Ramos (cell line): Measurements from ENCODE around the gene TCTN1.

ENCODE experiments used
- in situ Hi-C: fragments of 300-500 bp; cut with MboI; formaldehyde crosslinking; loops from one replicate; pipeline ENCODE4 v1.14.3; 2022; ENCODE audit warnings: low sequenced_read_pairs; ENCODE audit not compliant: unreplicated experiment

The TCTN1 gene

DNA sequence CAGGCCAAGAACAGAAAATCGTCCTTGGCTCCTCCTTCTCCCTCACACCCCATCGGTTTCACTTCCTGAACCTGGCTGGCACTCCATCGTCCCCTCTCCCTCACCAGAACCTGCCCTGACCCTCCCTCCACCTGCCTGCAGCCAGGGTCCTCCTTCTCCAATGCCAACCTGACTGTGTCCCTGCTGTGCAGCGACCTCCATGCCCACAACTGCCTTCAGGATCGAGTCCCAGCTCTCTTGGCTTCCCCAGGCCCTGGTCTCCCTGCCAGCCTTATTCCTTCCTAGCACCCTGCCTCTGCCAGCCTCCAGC lies 55.2 kb downstream of the TCTN1 start:
- in situ Hi-C loops: no loop called here

DNA sequence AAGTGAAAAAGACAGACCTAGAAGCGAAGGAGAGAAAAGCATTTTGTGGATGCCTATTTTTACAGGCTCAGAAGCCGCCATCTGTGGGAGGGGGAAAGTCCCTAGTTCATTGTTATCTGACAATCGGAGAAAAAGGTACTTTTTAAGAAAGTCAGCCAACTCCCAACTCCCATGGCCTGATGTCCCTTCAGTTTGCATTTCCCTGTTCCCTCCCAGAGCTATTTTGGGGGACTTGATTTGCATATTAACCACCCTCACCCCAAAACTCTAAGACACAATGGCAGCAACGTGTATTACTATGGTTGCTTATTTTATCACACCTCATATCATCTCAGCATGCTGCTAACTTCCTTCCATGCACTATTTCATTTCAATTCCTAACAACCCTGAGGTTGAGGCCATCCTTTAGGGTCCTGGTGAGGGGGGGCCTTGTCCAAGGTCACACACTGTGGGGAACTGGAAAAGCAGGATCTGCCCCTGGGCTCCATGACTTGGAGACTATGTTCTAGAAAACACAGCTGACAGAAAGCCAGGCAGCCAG lies 56.3 kb downstream of the TCTN1 start:
- in situ Hi-C loops: no loop called here

DNA sequence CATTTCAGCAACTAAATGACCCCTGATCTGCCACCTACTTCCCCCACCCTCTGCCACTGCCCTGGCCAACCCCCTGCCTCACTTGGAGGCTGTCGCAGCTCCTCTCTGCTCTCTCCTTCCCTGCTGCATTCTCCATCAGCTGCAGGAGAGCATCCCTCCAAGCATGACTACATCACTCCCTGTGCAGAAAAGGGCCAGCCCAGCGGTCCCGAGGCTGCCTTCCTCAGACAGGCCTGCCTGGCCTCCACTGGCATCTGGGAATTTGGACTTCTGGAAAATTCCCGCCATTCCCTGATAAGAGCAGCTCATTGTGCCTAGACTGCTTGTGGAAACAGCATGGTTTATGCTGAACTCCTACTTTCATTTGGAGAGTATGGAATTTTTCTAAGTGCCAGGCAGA lies 62.2 kb downstream of the TCTN1 start:
- in situ Hi-C loops: no loop called here

DNA sequence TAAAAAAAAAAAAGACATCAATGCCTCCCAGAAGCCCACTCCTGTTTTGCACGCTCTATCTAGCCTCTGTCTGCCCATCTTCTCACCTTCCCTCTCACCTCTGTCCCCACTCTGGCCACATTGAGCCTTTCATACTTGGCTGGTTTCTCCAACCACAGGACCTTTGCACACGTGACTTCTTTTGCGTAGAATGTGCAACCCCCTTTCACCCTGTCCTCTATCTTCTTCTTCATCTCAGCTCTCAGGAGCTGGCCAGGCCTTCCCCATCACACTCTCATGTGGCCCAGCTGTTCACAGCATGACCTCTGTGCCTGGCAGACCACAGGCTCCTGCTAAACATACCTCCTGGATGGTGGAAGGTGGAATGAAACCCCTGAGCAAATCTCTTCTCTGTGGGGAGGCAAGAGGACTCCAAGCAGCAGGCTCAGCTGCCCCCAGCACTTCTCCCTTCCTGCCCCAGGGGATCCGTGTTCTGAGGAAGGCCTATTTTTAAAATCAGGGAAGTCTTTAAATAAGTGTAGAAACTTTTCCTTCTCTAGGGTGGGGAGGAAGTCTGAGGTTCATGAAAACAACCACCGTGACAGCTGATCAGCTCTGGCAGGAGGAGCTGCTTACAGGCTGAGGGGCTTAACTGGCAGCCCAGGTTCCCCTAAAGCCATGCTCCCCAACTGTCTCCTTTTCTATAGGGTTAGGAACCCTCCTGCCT lies 63.4 kb downstream of the TCTN1 start:
- in situ Hi-C loops: no loop called here

DNA sequence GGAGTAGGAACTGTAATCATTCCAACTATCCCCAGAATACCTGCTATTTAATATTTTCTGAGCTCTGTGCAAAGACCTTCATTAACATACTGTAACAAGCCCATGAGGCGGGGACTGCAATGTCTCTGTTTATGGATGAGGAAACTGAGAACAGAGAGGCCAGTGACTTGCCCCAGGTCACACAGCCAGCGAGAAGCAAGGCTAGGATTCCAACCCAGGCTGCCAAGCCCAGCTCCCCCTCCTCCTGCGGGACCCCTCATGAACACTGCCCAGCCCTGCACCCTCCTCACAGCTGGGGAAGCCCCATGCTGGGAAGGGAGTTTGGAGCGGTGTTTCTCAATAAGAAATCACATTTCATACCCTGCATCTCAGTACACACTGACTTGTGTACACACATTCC lies 64.1 kb downstream of the TCTN1 start:
- in situ Hi-C loops: no loop called here

DNA sequence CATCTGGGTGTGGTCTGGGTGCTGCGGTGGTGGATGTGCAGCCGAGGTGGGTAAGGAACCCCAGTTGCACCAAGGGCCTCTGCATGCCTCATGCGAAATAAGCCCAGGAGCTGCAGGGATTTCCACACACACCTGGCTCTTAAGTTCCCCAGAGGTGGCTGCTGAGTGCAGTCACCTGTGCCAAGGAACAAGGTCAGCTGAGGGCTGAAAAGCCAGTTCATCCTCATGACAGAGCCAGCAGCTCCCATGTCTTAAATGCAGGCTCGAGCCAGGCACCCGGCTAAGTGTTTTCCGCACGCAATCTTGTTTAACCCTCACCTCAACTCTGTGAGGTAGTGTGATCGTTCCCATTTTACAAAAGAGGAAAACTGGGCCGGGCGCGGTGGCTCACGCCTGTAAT lies 65.3 kb downstream of the TCTN1 start:
- in situ Hi-C loops: no loop called here

DNA sequence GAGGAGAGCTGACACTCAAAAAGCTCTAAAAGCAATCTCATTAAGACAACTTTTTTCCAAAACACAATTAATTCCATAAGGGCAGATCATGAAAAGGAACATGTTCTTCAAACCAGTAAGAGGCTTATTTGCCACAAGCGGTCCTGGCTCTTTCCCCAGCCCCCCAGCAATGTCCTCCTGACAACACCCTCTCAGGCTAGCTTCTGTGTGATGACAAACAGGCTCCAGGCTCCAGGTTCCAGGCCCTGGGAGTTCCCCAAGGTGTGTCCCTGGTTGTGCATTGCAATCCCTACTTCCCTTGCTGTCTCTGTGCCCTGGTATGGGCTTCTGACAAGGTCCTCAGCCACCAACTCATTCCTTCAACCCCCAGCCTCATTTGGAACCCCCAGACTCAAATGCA lies 66.1 kb downstream of the TCTN1 start:
- in situ Hi-C loops: no loop called here

DNA sequence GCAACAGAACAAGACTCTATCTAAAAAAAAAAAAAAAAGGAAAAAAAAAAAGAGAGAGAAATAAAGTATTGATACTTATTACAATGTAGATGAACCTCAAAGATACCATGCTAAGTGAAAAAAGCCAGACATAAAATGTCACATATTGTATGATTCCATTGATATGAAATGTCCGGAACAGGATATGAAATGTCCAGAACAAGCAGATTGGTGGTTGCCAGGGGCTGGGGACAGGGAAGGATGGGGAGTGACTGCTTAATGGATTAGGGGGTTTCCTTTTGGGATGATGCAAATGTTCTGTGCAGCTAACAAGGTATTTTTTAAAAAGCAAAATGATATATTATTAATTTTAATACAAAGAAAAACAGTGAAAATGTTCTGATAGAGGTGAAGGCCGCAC lies 70.0 kb downstream of the TCTN1 start:
- in situ Hi-C loops: no loop called here

DNA sequence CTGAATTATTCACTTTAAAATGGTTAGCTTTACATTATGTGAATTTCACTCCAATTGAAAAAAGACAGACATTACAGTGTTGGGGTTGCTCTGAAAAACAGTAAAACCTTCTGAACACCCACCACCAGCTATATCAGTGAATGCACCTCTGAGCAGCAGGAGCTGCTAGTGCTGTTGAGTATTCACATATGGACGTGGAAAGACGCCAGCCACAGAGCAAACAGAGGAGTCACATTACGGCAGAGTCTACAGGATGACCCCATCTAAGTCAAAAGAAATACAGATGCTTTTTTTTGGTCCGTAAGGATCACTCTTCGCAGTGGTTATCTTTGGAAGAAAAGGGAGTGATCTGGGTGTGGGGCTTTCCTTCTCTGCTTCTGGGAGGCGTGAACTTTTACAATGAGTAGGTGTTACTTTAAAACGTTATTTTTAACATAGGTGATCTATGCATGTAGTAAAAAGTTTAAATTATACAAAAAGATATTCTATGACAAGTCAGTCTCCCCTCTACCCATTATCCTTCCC lies 70.4 kb downstream of the TCTN1 start:
- in situ Hi-C loops: no loop called here

DNA sequence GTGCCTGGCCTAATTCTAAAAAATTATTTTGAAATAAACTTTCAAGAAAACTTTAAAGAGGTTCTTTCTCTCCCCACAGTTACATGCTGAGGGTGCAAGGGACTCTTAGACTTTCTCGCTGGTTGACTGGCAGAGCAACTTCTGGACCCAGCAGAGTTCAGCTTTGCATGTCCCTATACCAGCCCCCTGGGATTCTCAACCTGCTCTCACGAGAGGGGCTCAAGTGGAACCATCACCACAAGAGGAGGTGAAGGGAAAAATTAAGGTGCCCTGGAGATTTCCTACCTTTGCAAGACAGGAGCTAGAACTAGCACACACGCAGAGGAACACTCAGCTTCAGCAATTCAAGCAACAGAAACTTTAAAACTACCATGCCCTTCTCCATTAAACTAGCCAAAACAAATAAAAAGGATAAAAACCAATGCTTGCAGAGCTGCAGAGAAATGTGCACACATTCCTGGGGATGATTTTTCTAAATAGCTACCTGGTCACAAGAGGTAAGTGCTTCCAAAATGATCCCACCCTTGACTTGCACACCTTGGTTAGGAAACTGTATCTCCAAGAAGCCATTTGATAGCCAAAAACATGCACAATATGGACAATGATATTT lies 72.5 kb downstream of the TCTN1 start:
- in situ Hi-C loops: loop anchor here (5.0 kb wide), 1 partner anchor 64 kb away; no protein-coding TSS in a partner anchor

DNA sequence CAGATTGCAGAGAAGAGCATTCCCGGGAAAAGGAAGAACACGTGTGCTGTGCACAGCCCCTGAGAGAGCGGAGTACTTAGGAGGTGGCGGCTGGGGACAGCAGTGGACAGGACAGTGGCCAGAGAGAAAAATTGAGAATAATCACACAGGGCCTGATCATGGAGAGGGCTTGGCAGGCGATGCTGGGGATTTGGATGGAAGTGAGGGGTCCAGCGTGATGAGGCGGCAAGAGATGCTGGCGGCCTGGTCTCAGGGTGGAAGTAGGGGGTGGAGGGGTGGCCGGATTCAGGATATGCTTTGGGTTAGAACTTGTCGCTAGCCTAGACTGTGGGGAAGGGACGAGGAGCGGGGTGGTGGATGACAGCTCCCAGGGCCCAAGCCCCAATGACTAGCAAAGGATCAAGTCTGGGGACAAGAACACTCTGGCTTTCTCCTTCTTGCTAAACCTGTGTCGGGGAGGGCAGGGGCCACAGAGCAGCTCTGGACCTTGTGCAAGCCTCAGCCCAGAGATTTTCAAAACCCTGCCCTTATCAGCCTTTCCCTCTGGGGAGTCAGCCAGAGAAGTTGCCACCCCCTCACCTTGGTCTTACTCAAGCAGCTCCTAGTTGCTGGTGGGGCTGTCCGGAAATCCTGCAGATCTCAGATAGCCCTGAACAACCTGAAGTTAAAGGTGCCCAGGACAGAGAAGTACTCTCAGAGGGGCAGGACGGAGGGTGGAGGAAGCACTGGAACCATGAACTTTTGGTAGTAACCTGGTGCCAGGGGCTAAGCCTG lies 73.7 kb downstream of the TCTN1 start:
- in situ Hi-C loops: loop anchor here (5.0 kb wide), 1 partner anchor 65 kb away; no protein-coding TSS in a partner anchor

DNA sequence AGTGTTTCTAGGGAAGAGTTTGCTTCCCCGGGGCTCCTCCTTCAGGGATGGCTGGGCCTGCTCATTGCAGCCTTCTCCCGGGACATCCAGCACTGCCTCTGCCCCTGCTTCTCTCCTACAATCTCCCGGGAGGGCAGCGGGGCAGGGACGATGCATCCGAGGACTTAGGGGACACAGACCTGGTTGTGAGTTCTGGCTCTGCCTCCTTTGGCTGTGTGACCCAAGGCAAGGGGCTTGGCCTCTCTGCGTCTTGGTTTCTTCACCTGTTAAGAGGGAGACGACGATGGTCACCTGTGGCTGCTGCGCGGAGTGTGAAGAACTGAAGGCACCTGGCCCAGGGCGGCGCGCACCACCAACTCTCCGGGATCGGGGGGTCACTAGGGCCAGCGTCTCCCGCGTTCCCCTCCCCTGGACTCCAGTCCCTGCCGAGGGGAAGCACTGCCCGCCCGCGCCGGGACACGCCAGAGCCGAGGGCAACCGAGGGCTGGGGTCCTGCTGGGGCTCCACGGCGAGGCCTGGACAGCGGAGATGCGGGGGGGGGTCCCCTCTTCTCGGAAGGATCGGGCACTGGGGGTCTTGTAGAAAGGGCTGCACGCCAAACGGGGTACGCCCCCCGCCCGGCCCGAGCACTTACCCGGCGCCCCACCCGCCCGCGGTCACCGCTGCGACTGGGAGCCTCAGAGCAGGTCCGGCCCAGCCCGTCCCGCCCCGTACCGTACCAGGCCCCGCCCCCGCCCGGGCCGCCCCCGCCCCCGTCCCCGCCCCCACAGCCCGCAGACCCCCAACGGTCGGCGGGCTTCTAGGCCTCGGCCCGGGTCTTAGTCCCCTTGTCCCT lies 74.7 kb downstream of the TCTN1 start, which contains the start of gene HVCN1:
Gene HVCN1 (minus strand): TSS at position 670 of the 835 bp plus-strand sequence. CDS start 5,870 bp downstream, outside the sequence.
- in situ Hi-C loops: loop anchor here (5.0 kb wide), 1 partner anchor 66 kb away; no protein-coding TSS in a partner anchor

DNA sequence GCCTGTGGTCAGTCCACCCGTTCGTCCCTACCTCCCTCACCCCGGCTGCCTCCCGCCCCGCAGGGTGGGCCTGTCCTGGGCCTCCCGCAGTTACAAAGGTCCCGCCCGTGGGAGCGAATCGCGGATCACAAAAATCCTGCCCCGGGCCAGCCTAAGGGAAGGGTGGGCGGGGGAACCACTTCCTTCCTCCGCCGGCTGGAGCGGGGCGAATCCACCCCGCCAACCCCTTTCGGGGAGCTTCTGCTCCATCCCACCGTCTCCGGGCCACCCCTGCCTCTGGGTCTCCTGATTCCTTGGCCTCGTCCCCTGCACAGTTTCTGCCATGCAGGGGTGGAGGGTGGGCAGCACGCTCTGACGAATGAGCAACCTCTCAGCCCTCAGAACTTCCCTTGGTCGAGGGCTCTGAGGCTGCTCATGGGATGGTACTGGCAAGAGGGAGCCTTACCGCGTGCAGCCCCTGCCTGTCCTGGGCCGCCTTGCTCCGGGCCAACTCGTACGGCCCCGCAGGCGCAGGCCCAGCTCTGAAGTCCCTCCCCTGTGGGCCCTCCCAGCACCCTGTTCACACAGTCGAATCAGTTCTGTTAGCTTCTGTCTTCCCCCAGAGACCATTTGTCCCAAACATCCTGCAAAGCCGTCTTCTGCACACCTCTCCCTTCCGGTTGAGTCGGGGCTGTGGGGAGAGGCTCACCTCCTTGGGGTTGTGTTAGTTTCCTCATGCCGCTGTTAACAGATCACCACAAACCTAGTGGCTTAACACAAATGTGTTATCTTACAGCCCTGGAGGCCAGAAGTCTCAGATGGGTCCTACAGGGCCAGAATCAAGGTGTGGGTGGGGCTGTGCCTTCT lies 75.6 kb downstream of the TCTN1 start:
- in situ Hi-C loops: loop anchor here (5.0 kb wide), 1 partner anchor 67 kb away; no protein-coding TSS in a partner anchor

DNA sequence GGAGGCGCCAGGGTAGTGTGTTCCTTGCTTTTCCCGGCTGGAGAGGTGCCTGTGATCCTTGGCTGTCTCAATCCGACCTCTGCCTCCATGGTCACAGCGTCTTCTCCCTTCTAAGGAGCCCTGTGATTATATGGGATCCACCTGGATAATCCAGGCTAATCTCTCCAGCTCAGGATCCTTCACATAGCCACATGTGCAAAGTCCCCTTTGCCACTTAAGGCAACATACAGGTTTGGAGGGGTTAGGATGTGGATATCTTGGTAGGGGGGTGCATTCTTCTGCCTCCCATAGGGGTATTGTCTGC lies 76.2 kb downstream of the TCTN1 start:
- in situ Hi-C loops: no loop called here

DNA sequence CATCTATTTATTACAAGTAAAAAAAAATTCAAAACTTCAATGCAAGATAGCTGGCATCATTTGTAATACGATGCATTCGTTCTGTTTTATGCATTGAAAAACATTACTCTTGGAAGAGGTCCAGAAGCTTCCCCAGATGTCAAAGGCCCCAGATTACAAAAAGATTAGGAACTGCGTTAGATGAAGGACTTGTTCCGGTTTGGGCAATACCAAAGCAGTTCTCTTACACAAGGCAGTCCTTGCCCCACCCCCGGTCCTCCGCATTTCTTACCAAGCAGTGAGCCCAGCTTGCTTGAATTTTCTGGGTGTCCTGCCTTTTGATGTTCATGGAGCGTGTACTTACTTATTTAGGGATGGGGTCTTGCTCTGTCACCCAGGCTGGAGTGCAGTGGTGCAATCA lies 79.8 kb downstream of the TCTN1 start:
- in situ Hi-C loops: no loop called here

DNA sequence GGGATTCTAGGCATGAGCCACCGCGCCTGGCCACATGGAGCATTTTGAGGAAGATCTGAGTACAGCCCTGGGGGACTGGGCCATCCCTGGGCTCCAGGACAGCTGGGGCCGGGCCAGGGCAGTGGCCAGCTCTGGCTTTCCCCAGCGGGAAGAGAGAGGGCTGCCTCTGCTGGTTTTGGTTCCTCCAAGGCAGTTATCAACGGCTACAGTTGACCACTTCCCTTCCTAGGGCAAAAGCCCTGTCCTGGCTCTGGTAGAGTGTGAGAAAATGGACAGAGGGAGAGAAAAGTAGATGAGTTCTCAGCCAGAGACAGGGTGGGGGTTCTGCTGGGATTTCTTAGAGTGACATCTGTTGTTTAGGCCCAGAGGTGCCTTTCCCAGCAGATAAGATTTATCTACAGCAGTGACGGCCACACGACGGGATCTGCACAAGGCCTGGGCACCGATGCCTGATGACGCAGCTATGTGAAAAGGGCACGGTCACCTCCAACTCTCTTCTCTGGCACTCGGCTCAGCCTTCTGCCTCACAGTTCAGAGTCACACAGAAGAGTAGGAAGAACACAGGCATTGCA lies 80.5 kb downstream of the TCTN1 start:
- in situ Hi-C loops: no loop called here

DNA sequence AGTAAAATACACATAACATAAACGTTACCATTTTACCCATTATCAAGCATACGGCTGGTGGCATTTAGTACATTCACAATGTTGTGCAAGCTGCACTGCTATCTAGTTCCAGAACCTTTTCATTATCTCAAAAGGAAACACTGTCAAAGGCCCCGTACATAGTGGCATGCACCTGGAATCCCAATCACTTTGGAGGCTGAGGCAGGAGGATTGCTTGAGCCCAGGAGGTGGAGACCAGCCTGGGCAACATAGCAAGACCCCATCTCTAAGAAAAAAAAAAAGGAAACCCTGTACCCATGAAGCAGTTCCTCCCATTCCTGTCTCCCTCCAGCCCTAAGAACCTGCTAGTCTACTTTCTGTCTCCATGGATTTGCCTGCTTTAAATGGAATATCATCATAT lies 82.4 kb downstream of the TCTN1 start:
- in situ Hi-C loops: no loop called here

DNA sequence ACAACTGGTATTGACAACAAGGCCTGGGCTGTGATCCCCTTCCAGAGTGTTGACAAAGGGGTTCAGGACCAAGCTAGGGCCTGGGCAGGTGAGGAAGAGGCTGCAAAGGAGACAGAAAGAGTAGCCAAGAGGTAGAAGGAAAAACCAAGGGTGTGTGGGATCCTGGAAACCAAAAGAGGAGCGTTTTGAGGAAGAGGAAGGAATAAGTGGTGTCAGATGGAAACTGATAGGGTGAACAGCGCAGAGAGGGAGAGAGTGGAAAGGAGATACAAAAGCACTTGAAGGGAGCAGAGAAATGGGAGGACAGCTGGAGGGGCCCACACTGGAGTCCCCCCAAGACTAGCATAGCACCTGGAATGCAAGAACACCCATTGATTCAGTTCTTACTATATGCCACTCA lies 83.3 kb downstream of the TCTN1 start:
- in situ Hi-C loops: no loop called here
